ENCODE data around the gene ALDH3B2. TPM values are rescaled to one million over a fixed set of nuclear protein-coding genes. Genes with fewer than 3 reads are reported as not detected.
"Not testable (repeated sequence)": the region's sequence is repeated elsewhere in the genome, so short reads cannot be mapped to it uniquely, and the experiment has no call there.

ALDH3B2 gene, protein sequence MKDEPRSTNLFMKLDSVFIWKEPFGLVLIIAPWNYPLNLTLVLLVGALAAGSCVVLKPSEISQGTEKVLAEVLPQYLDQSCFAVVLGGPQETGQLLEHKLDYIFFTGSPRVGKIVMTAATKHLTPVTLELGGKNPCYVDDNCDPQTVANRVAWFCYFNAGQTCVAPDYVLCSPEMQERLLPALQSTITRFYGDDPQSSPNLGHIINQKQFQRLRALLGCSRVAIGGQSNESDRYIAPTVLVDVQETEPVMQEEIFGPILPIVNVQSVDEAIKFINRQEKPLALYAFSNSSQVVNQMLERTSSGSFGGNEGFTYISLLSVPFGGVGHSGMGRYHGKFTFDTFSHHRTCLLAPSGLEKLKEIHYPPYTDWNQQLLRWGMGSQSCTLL
- total RNA-seq = 1 to 10 TPM in 1 of 4 donors, not detected in 3; 1.2 TPM

DNA sequence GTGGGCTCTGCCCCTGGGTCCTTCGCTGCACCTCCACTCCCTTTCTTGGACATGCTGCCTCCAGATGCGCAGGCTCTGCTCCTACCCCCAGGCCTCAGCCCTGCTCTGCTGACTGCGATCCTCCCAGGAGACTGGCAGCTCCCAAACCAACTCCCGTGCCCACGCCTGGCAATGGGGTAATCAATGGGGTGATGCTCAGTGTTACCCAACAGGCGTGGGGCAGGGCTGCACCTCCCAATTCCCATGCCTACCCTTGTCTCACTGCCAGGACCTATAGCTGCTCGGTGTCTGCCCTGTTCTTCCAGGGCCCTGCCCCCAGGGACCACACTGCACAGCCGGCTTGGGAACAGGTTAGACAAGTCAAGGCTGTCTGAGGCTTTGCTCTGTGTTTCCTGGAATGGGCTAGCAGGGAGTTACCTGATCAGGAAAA, at the start of gene ALDH3B2:
Gene ALDH3B2, minus strand, starts transcription at position 182 of the 430 bp plus-strand sequence. CDS start 7,688 bp downstream, outside the sequence.
- no peak for TF ChIP-seq POLR2A (IDR thresholded peaks at IDR 0.05)
- TF ChIP-seq, protein P1, sequence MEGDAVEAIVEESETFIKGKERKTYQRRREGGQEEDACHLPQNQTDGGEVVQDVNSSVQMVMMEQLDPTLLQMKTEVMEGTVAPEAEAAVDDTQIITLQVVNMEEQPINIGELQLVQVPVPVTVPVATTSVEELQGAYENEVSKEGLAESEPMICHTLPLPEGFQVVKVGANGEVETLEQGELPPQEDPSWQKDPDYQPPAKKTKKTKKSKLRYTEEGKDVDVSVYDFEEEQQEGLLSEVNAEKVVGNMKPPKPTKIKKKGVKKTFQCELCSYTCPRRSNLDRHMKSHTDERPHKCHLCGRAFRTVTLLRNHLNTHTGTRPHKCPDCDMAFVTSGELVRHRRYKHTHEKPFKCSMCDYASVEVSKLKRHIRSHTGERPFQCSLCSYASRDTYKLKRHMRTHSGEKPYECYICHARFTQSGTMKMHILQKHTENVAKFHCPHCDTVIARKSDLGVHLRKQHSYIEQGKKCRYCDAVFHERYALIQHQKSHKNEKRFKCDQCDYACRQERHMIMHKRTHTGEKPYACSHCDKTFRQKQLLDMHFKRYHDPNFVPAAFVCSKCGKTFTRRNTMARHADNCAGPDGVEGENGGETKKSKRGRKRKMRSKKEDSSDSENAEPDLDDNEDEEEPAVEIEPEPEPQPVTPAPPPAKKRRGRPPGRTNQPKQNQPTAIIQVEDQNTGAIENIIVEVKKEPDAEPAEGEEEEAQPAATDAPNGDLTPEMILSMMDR (IDR thresholded peaks at IDR 0.05) = no peak
- intact Hi-C loops (cut with DNase I; ENCODE audit: low total_unique reads) = no loop called here
- Histone ChIP-seq H3K27ac (no peak within 1 kb of the TSS), H3K4me1 (no peaks in the 10 kb centered on the region), H3K9me3 (no peaks in the 10 kb centered on the region), H3K27me3 (no peaks in the 10 kb centered on the region), H3K4me3 (no peak within 1 kb of the TSS), H3K36me3 (no peaks in the 10 kb centered on the region)
- no peak for DNase-seq

DNA sequence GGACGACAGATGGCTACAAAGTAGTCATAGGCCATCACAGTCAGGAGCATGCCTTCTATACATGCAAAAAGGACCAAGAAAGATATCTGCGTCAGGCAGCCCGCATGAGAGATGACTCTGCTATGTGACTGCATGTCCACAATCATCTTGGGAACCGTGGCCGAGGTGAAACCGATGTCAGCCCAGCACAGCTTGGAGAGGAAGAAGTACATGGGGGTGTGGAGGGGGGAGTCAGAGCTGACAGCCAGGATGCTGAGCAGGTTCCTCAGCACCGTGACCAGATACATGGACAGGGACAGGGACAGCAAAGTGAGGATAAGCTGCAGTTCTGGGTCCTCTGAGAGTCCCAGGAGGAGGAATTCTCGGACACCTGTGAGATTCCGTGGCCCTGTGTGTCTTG, 48.6 kb upstream of the ALDH3B2 start:
- H3K36me3 ChIP-seq; H3K27me3 ChIP-seq; H3K27ac ChIP-seq; H3K4me1 ChIP-seq; DNase-seq; H3K4me3 ChIP-seq; H3K9me3 ChIP-seq; intact Hi-C loops (cut with DNase I; ENCODE audit: low total_unique reads): not testable (repeated sequence)

DNA sequence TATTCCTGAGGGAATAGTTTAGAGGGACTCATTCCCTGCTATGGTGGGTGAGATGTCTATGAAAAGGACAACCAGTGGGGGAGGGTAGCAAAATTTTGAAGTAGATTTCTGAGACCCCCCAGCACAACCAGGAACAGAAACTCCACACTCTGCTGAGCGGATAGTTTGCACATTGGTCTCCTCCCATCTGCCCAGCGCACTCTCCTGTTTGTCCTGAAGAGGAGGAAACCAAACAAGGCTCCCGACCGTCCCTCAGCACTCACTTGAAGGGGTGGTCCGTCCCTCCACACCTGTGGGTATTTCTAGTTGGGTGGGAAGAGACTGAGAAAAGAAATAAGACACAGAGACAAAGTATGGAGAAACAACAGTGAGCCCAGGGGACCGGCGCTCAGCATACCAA, 41.8 kb upstream of the ALDH3B2 start:
- H3K36me3 ChIP-seq; H3K27me3 ChIP-seq; intact Hi-C loops (cut with DNase I; ENCODE audit: low total_unique reads); H3K4me1 ChIP-seq; H3K9me3 ChIP-seq; H3K27ac ChIP-seq; H3K4me3 ChIP-seq; DNase-seq: not testable (repeated sequence)

DNA sequence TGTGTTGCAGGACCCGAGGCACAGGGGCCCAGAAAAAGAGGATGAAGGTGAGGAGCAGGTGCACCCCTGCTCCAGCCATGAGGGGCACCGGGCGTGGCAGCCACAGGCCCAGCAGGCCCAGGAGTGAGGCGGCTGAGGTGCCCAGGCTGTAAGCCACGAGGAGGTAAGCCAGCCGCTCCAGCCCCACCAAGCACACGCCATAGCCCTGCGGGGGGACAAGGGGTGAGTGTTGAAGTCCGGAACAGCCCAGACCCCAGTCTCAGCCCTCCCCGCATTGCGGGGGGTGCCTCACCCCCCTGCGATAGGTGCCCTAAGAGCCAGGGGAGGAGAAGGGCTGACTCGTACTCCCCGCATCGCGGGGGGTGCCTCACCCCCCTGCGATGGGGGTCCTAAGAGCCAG, 41.4 kb upstream of the ALDH3B2 start:
- H3K27ac ChIP-seq; H3K4me1 ChIP-seq; DNase-seq; H3K9me3 ChIP-seq; H3K27me3 ChIP-seq; H3K4me3 ChIP-seq; intact Hi-C loops (cut with DNase I; ENCODE audit: low total_unique reads); H3K36me3 ChIP-seq: not testable (repeated sequence)

DNA sequence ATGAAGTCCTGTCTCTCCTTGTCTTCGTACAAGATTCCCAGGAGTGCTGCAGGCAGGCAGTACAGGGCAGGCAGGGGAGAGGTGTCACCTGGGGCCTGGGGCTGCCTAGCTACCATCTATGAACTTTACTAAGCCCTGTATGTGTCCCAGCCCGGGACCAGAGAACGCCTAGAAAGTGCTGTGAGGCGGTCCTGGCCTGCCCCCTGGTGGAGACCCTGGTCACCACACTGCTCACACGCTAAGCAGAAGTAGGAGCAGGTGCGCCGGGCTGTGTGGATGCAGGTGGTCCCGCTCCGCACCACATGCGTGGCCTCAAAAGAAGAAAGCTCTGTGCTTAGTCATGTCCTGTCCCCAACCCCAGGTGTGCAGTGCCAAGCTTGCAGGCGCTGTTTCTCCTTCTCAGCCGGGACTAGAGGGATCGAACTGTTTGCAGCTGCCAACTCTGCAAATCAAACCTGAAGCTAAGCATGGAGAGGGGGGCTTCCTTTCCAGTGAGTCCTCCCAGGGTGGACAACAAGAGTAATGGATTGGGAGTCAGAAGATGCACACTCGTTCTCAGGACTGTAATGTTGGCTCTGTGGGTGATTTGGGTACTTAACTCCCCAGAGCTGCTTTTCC, 39.6 kb upstream of the ALDH3B2 start:
- H3K27ac ChIP-seq; H3K9me3 ChIP-seq; H3K36me3 ChIP-seq; H3K27me3 ChIP-seq; H3K4me1 ChIP-seq; H3K4me3 ChIP-seq; intact Hi-C loops (cut with DNase I; ENCODE audit: low total_unique reads): not testable (repeated sequence)
- DNase-seq = peak; percentile 22 to 30
- TF ChIP-seq, protein P1 (IDR thresholded peaks at IDR 0.05) = peak in 2 of 4 experiments; percentile 7 to 20

DNA sequence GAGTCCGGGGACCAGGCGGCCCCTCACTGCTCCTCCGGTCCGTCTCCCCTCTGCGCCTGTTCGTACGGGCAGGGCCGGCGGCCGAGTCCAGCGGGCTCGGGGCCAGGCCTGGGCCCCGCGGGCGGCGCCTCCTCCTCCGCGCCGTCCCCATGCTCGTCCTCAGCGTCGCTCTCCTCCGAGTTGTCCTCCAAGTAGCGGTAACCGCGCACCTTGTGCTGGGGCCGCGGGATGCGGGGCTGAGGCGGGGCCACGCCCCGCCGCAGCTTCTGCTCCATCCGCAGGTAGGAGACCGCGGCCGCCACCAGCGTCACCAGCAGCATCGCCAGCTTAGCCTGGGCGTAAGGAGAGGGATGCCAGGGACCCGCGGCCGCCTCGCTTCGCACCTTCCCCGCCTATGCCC, 37.3 kb upstream of the ALDH3B2 start:
- H3K4me1 ChIP-seq; H3K9me3 ChIP-seq; DNase-seq; H3K27ac ChIP-seq; H3K4me3 ChIP-seq; H3K36me3 ChIP-seq; intact Hi-C loops (cut with DNase I; ENCODE audit: low total_unique reads); H3K27me3 ChIP-seq: not testable (repeated sequence)

DNA sequence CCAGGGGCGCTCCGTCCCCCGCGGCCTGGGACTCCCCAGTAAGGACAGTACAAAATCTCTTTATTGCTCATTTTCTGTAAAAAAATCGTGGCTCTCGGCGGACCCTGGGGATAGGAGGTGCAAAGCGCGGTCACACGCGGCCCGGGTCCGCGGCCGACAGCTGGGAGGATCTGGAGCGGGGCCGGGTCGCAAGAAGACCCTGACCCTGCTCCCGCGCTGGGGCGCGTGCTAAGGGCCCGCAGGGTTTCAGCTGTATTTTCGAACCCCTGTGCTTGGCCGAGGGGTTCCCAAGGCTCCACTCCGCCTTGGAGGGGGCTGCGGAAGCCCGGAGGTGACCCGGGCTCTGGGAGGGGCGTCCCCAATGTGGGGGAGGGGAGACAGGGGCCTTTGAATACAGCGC, 36.8 kb upstream of the ALDH3B2 start:
- H3K27ac ChIP-seq; H3K4me1 ChIP-seq; H3K27me3 ChIP-seq; intact Hi-C loops (cut with DNase I; ENCODE audit: low total_unique reads); DNase-seq; H3K4me3 ChIP-seq; H3K9me3 ChIP-seq; H3K36me3 ChIP-seq: not testable (repeated sequence)

DNA sequence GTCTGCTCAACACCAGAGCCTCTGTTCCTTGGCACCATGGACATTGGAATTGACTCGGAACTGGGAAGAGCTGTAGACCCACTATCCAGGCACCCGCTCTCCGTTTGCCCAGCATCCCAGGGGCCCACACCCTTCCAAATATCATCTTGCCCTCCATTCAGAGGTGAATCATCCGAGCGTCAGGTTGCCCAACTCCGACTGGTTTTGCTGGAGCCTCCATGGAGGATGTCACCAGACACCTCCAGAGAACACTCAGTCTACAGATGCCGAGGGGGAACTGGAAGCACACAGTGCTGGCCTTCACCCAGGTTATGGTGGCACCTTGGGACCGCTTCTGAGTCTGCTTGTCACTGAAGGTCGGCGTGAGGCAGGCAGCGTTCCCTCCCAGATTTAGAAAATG, 35.4 kb upstream of the ALDH3B2 start:
- H3K36me3 ChIP-seq; H3K9me3 ChIP-seq; H3K4me3 ChIP-seq; DNase-seq; H3K27me3 ChIP-seq; intact Hi-C loops (cut with DNase I; ENCODE audit: low total_unique reads); H3K27ac ChIP-seq; H3K4me1 ChIP-seq: not testable (repeated sequence)

All from uterus (tissue), 4 donors.